Effector CD4-positive, alpha-beta T cell (primary cell): ENCODE results near the gene SPG11.
A peak's percentile ranks its signal among the peaks of the same experiment; 100 is the strongest.
"Not testable (repeated sequence)": the region's sequence is repeated elsewhere in the genome, so short reads cannot be mapped to it uniquely, and the experiment has no call there.

Experiments
- DNase-seq: peaks from one replicate; pipeline ENCODE4 v3.0.0-alpha.2; 2020

The SPG11 gene

GRCh38 chr15:44620081-44620480 is 43.4 kb downstream of the SPG11 start:
- no peak for DNase-seq

- DNase-seq, result no peak
Observed at GRCh38 chr15:44616974-44617373, 46.5 kb downstream of the SPG11 start.

GRCh38 chr15:44606740-44607139 is 56.7 kb downstream of the SPG11 start:
- DNase-seq, result no peak

GRCh38 chr15:44603126-44603525 is 60.3 kb downstream of the SPG11 start:
- no peak for DNase-seq

- DNase-seq, result no peak
Observed at GRCh38 chr15:44598892-44599291, 64.6 kb downstream of the SPG11 start.

GRCh38 chr15:44598066-44598465 is 65.4 kb downstream of the SPG11 start:
- no peak for DNase-seq

GRCh38 chr15:44596511-44597010 is 66.9 kb downstream of the SPG11 start:
- no peak for DNase-seq

- no peak for DNase-seq
Observed at GRCh38 chr15:44595656-44596510, 67.6 kb downstream of the SPG11 start.

DNA sequence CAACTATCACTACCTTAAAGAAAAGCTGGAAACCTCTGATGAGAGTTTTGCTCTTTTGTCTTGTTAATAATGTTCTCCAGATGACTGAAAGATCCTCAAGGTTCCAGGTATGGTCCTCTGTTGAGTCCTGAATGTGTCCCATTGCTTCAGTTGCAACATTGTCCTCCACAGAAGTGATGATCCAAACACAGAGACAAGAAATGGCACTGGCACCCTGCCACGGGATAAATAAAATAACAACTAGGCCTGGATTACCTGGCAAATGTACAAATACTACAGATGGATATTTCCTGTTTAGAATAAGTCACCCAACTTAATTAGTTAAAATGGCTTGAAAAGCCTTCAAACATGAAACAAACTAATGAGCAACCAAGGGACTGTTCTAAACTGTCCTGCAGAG is 68.2 kb downstream of the SPG11 start:
- DNase-seq, result no peak

DNA sequence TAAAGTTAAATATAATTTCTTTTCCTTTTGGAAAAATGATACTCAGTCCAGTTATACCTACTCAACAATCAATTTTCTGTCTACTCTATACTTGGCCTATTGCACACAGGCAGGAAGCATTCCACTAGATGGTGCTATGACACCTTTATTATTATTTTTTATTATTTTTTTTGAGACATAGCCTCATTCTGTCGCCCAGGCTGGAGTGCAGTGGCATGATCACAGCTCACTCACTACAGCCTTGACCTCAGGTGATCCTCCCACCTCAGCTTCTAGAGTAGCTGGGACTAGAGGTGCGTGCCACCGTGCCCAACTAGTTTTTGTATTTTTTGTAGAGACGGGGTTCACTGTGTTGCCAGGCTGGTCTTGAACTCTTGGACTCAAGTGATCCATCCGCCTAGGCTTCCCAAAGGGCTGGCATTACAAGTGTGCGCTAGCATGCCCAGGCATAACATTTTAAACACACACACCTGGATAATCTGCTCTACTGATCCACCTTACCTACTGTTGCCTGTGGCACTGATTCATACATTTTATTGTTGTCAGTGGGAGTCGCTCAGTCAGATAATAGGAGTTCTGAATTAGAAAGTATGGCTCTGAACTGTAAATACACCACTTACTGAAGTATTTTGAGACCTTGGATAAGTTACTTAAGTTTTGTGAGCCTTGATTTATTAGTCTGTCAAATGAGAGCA is 70.3 kb downstream of the SPG11 start:
- peak; percentile 6 for DNase-seq

DNA sequence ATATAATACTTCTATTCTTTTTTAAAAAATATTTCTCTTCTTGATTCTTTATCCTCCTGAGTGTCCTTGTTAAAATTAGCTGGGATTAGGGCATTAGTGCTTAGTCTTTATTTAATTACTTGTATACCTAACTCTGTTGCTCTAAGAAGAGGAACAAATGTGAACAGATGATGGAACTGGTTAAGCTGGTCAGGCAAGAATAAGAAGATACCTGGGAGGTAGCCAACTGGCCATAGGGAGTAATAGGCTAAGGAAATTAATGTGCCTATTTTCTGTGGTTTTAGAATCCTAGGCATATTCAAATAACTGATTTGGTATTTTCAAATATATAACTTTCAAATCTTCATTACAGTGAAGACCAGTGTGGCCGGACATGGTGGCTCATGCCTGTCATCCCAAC is 72.1 kb downstream of the SPG11 start:
- no peak for DNase-seq

GRCh38 chr15:44588541-44588940 is 74.9 kb downstream of the SPG11 start:
- DNase-seq, result no peak

GRCh38 chr15:44585633-44586032 is 77.8 kb downstream of the SPG11 start:
- DNase-seq, result no peak

DNA sequence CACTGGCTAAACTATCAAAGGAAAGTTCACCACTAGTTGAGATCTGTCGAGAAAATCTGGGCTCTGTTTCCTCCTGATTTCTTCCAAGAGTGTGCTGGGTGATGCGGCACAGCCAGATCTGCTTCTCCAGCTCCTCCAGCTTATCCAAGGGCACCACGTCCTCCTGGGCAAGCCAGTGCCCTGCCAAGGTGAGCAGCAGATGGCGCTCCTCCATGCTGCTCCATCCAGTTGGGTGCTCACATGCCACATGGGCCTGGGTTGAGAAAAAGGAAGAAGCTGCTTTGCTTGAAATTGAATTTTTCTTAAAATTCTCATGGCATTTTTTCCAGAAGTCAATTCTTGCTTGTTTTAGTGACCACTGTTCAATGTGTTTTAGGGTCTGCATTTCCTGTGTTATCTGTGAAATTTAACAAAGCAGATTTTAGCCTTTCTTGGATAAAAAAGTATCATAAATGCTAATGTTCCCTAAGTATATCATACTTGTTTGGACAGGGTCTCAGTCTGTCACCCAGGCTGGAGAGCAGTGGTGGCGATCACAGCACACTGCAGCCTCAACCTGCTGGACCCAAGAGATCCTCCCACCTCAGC is 79.2 kb downstream of the SPG11 start:
- DNase-seq, result peak; percentile 34

GRCh38 chr15:44580105-44580504 is 83.4 kb downstream of the SPG11 start:
- DNase-seq, result no peak

GRCh38 chr15:44574734-44575133 is 88.7 kb downstream of the SPG11 start:
- no peak for DNase-seq

DNA sequence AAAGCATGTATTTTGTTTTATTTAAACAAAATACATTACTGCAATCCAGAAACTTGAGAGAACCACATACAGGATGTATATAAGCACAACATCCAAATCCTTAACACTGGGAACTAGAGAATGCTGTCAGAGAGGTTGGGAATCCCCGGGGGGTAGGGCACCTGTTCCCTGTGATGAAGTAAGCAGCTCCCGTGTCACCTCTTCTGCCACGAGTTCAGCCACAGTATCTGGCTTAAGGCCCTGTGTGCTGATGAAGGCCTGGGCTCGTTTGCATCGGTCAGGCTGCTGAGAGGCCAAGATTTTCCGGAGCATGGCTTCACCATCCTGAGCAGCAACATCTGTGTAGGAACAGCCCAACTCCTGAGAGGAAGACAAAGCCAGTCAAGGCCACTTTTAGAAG is 90.1 kb downstream of the SPG11 start:
- DNase-seq, result no peak

DNA sequence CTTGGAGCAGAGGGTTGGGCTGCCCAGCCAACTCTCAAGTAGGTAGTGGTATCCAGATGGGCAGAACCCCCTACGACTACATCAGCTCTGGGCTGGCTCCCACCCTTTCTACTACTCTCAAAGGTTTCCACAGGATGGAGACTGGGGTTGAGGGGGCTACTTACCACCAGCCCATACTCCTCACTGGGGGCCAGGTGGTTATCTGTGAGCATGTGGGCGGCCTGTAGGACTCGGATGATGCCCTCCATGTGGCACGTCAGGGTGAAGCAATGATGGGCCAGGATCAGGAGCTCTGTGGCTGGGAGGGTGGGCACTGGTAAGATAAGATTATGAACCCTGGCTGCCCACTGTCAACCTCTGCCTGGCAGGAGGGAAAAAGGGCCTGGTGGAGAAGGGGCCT is 93.1 kb downstream of the SPG11 start:
- DNase-seq, result no peak

DNA sequence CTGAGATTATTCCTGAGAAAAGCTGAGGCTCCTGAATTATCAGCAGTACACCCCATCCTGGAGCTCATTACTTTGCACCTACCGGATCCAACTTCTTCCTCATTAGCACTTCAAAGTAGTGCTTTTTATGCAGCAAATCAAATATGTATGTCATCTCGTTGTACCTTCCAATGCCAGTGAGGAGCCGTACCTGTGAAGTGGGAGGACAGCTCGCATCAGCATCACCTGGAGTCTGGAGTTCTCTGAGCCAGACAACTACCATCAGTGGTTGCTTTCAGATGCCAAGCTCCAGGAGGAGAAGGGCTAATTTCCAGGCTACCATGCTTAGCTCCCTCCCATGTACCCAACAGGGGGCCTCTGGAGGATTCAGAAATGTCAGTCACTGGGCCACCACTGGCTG is 94.1 kb downstream of the SPG11 start:
- DNase-seq, result no peak

GRCh38 chr15:44568338-44568737 is 95.1 kb downstream of the SPG11 start:
- no peak for DNase-seq

DNA sequence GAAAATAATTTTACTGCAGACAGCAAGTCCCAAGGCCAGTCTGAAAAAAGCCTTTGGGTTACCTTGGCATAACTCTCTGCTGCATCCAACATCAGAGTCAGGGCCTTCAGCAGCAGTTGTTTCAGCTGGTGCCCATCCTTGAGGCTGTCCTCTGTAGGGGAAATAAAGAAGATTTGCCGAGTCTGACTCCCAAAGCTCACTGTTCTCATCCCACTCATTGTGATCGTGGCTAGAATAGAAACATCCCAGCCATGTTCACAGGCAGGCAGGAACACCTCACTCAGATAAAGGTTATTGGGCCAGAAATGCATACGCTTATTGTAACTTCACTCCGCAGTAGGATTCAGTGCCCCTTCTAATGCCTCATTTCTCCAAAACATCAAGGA is 97.3 kb downstream of the SPG11 start:
- DNase-seq, result no peak

- no peak for DNase-seq
Observed at GRCh38 chr15:44565387-44566154, 97.9 kb downstream of the SPG11 start.

DNA sequence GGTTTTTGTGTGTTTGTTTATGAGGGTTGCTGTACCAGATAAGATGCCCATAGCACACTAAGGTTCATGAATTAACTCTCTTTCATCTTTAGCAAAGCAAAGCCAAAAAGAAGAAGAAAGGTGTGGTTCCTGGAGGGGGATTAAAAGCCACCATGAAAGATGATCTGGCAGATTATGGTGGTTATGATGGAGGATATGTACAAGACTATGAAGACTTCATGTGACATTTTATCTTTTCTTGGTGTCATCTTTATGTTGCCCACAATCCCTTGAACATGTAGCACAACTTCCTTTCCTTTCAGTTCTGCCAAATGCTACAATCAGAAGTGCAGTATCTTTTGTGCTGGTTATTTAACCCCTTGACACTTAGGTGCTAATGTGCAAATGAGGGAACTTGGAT is 102.5 kb downstream of the SPG11 start:
- not testable (repeated sequence) for DNase-seq
